SW480 (cell line): Measurements from ENCODE around the gene VEGFC.

Source experiments
- DNase-seq: peaks from one replicate; pipeline ENCODE4 v3.0.0-alpha.2; 2016; ENCODE audit warnings: low spot score

VEGFC gene

DNA sequence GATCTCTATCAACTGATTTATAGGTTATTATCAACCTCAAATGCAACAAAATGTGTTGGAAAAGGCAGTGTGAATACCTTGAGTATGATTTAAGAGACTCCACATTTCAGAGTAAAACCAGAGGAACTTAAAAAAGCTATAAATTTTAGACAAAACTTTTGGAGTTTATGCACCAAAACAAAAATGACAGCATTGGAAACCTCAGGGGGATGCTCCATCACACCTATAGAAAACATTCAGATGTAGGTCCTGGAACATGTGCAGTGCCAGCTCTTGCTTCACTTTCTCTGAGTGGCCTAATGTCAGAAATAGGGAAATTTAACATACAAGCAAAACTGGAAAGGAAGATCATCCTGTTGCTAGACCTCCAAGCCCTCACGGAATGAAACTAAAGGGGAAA lies 5.8 kb upstream of the VEGFC start:
- DNase-seq = no peak

DNA sequence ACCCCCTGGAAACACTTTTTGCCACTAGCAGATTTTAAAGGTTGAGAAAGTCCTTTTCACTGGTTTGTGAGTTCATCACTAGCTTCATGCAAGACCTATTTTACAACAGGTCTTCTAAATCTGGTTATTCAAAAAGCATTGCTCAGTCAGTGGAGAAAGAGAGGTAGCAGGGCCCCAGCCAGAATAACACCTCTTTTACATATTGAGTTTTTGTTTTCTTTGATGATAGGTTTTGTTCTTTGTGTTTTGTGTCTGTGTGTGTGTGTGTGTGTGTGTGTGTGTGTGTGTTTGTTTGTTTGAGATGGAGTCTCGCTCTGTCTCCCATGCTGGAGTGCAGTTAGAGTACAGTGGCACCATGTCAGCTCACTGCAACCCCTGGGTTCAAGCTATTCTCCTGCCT lies 2.7 kb upstream of the VEGFC start:
- no peak for DNase-seq

DNA sequence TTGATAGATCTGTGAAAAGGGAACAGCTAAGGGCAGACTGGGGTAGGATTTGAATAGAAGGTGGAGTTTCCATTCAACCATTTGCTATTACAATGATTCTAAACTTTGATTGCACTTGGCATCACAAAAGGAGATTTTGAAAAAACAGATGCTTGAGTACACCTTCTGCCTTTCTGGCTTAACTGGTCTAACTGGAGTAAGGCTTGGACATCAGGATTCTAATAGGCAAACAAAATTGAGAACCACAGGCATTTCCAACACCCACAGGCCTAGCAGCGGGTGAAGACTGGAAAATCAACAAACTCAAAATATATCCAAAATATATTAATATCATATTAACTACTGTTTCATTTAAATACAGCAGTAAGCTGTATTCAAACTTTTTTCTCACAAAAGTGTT lies 1.9 kb upstream of the VEGFC start:
- DNase-seq = no peak

DNA sequence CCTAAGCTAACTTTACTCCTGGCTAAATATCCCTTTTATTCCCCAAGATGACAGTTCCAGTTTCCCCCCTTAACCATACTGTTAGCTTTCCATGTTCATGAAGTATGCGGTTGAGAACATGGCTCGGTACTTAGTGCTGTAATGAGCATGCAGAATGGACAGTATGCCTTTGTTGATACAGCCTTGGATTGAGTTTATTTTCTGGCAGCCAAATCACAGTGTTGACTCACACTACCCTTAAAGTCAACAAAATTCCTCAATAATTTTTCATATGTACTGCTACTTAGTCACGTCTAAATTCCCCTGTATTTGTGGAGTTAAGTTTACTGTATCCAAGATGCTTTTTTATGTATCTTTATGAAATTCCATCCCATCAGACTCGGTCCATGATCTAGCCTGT lies 1.4 kb upstream of the VEGFC start:
- DNase-seq = no peak

DNA sequence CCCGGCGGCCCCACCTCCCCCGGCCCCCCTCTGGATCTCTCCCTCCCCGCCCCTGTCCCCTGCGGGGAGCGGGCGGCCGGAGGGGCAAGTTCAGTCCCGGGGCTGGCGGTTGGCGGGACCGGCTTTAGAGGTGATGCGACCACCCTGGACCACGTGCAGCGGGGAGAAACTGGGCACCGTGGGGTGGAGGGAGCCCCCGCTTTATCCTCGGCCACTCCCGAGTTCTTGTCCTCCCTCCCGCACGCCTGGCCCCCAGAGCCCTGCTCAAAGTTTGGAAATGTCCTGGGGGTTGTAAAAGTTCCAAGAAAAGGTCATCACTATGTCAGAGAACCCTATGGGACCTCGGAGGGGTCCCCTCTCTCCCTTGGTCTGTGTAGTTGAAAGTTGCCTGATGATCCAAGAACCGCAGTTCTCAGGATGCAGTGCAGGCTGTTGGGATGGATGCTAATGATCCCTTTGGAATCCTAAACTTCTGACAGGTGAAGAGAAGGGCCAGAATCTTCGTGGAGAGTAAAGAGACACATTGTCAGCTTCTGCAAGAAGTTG lies 411 bp upstream of the VEGFC start:
- no peak for DNase-seq

DNA sequence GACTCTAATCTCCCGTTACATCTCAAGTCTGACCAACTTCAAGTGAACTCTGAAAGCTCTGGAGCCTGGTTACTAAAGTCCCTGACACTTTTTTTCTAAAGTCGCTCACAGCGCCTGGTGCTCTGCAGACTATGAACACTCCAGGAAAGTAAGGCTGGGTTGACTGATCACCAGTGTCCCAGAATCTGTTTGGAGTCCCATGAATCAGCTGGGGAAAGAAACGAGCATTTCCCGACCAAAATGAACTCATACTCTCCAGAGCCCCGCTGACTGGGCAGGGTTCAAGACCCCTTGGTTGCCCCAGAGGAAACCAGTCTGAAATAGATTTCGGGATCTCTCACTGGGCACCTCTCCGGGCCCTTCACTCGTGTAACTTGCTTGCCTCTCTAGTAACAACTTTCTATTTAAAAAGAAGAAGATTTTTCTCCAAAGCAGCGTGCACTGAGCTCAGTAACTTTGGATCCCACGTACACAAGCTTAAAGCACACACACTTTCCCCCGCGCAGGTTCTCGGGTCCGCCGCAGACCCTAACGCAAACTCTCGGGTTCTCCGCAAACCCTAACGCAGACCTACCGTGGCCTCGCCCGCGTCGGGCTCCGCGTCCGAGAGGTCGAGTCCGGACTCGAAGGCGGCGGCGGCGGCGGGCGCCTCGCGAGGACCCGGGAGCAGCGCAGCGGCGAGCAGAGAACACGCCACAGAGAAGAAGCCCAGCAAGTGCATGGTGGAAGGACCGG lies 964 bp downstream of the VEGFC start:
- DNase-seq = no peak

DNA sequence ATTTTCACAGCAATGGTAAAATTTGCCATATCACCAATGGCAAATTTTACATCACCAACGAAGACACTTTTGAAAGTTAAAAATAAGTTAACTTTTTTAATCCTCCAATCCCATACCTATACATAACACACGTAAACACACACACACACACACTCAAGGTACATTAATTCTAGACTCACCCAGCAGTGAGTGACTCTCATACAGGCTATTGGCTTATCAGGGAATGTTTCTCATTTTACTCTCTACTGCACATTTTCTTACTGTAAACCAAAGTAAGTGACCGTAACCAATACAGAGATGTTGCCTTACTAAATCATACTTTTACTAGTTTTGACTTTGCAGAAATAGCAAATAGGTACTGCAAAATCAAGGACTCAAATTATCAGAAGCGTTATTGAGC lies 2.3 kb downstream of the VEGFC start:
- DNase-seq = no peak

DNA sequence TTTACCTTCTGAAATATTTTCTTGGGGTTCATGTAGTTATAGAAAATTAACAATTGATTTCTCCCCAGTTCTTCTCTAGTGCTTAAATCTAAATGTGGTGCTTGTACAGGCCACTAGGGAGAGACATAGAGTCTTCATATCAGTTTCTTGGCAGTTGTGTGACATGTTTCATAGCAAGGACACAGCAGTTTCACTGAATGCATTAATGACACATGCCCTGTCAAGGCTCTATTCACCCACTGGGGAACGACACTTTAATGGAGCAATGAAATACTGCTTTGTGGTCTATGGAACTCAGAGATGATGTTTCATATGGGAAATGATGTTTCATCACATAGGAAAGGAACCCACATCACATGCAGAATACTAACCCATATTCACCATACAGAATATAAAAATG lies 2.8 kb downstream of the VEGFC start:
- peak; percentile 21 for DNase-seq

DNA sequence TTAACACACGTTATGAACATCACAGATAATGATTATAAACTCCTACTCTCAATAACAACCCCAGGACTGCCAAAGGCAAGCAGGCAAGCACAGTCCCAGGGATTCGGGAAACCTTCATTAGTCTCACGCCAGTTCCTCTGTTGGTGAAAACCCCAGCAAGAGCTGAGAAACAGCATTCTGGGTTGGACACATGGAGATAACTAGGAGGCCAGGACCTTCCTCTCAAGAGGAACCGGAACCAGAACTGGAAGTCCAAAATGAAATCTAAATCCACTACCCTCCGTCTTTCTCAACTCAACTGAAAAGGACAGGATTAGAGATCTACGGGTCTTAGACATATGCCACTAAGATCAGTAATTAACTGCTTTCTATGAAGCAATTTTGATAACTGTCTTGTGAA lies 3.8 kb downstream of the VEGFC start:
- DNase-seq = no peak

DNA sequence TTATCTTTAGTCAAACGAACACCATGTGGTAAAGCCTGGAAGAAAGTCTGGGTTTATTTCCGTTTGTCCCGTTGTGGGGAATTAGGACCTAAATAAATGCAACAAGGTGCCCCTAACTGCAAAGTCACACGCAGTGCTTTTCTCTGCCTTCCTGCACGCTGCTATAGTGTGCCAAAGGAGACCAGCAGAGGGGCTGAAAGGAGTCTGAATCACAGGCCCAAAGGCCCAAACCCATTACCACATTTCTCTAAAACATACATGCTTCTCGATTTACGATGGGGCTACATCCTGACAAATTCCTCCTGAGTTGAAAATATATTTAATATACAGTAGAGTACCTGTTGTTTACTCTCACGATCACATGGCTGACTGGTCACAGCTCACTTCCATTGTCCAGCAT lies 4.5 kb downstream of the VEGFC start:
- no peak for DNase-seq

DNA sequence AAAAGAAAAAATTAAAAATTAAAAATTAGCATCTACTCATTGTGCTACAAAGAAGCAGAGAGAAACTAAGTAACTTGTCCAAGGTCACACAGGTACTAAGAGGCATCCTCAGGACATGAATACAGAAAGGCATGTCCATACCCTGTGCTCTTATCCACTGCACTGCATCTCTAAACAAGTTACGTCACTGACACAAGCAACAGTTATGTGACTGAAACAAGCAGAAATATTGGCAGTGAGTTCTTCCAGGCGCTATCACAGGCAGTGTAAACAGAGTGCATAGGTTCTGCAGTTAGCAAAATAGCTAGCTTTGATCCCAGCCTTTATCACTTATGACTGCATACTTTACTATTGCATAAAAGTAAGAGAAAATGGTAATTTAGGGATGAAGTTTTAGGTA lies 7.9 kb downstream of the VEGFC start:
- no peak for DNase-seq

DNA sequence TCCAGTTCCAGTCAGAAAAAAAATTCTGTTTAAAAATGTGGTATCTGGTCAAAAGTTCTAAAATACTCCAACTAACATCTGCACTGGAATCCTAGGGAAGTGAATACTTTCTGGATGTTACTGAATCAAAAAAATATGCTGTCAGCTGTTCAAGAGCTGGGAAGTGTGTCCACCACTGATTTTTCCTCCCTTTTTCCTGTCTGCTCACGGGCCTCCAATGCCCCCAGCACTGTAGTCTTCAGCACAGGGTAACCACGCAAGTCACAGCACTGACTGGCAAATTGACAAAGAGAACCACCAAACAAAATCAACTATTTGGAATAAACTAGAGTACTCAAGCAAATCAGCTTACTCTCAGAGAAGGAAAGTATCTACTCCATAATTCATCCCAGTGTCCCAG lies 9.9 kb downstream of the VEGFC start:
- no peak for DNase-seq

DNA sequence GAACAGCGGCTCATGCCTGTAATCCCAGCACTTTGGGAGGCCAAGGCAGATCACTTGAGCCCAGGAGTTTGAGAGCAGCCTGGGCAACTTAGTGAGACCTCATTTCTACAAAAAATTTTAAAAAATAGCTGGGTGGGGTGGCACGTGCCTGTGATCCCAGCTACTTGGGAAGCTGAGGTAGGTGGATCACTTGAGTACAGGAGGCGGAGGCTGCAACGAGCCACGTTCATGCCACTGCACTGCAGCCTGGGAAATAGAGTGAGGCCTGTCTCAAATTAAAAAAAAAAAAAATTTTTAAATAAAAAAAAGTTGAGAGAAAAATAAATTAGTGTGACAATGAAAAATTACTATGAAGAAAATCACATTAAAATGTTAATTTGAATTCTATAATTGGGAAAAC lies 10.5 kb downstream of the VEGFC start:
- no peak for DNase-seq

DNA sequence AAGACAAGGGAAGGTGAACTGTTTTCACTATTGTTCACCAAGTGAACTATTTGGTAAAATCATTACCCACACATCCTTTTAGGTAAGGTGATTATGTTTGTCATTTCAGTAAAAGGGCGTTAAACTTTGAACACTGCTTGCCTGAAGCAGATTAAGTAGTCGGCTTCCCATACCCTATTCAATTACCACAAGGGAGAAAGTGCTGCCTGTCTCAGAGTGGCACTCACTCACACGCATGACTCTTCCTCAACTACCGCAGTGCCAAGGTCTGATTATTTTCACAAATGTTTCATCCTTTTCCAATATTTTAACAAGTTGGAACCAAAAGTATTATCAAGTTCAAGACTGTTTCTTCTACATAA lies 11.0 kb downstream of the VEGFC start:
- DNase-seq = no peak

DNA sequence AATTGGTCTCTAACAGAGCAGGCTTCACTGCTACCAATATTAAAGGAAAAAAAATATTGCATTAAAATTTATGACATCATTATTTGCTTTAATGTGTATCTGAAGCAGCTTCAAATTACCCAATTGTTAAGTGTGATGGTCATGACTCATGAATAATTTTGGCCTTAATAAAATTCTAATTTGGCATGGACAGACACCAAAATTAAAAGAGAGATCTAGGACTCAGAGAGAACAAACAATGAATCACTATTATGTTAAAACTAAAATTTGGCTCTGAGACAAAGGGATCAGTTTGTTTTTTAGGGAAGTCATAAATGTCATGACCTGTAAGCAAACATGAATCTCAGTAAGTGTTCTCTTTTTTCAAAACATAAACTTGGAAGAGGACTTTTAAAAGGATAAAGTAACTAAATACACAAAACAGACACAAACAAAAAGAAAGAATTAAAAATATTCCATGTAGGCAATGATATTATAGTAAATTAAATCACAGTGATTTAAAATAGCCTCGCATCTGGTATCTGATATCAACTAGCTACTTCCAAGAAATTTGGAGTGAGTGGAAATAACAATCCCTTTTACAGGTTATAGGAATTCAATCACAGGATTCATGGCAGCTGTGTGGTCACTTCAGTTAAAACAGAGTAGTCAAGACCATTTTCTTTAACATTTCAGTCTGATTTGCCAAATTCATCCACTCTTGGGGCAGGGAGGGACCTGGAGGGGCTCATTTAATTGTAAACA lies 11.6 kb downstream of the VEGFC start:
- DNase-seq = no peak

DNA sequence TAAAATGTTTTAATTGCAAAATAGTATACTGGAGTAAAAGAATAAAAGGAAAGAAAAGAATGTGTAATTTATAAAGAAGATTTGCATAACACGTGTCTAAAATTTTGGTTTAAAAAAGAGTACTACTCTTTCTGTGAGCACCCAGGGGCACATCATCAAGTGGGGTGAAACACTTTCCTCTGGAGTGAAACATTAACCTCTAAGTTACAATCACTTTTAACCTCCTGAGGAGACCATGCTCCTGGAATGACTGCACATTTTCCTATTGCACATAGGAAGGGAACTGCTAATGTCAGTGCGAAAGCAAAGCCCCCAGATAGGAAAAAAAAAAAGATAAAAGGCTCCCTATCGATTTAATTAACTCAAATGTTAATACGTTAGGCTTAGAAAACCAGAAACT lies 13.3 kb downstream of the VEGFC start:
- no peak for DNase-seq

DNA sequence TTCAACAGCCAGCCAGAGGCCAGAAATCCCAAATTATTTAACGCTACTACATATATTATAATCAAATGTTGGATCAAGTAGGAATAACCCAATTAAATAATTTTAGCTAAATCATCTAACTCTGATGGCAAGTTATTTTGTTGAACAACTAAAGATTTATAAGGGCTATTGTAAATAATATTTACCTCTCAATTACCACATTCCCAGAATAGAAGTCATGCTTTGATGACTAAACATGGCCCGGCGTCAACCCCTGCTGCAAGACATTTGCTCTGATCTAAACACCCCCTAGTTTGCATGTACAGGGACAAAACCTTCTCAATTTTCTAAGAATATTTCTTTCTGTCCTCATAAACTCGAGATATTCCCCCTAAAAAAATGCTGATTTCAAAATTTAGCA lies 14.2 kb downstream of the VEGFC start:
- DNase-seq = no peak

DNA sequence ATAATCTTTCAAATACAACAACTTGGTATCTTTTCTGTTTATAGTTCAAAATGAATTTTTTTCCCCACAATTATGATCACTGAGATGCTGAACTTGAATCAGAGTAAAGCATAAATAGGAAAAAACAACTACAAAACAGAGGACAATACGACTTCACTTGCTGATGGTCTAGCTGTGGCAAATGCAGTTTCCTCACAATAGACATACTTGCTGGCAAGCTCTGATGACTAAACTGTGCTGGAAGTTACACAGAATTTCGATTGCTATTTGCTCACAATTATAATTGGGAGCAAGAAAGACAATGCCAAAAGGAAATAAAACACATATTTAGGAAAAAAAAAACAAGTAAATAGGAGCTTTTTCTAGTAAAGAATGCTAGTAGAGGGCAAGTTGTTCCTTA lies 14.7 kb downstream of the VEGFC start:
- no peak for DNase-seq

DNA sequence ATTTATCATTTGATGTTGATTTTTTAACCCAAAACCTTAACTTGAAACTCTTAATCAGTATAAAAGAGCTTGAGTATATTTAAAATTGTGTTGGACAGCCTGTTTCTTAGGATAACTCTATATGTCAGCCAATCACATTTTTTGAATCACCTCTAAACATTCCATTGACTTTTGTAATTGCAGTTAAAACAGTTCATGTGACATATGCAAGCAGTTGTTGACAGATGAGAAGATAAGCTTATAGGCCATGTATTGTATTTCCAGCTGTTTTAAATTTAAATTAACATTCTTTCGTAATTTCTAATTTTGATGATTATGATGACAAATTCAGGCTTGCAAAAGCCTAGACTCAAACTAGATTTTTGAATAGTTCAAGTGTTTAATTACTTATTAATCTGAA lies 17.4 kb downstream of the VEGFC start:
- no peak for DNase-seq

DNA sequence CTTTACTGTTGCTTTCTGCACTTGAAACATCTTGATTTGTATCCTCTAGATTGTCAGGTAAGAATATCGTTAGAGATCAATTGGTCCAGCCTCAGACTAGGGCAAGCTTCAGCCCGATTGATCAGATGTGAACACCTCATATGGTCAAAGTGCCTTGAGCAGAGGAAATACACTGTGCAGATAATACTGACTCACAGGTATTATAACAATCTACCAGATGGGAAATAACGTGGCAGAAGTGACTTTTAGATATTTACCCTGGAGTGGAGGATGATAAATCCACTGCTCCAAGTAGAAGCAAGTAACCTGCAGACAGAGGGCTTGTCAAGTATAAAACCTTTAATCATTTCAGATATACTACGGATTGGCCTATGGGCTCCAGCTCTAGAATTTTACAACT lies 17.9 kb downstream of the VEGFC start:
- no peak for DNase-seq

DNA sequence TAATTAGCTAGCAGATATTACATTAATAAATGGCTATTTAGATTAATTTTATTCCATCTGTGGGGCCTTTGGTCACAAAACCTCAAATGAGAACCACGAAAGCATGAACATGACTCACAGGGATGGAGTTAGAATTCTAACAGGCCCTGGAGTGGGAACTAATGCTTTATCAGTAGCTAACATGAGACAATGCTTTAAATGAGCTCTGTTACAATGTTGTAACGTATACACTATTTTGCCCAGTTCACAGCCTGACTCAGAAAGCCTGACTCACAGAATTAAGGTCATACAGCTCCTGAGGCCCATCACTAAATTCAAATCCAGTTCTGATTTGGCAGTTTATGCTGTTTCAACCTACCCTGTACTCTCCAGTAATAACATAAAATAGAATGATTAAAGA lies 23.2 kb downstream of the VEGFC start:
- DNase-seq = no peak

DNA sequence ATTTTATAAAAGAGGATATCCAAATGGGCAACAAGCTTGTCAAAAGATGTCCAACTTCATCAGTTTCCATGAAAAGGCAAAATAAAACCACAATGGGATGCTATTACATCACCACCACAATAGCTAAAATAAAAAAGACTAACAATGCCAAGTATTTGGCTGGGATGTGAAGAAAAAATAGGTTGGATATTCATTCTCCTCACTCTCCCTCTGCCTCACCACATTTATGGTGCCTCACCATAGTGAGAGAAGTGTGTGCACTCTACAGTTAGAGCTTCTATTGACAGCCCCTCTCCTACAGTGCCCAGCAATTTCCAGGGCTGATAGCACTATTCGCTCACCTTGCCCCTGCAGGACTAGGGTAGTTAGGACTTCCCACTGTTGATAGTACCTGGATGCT lies 25.5 kb downstream of the VEGFC start:
- DNase-seq = no peak

DNA sequence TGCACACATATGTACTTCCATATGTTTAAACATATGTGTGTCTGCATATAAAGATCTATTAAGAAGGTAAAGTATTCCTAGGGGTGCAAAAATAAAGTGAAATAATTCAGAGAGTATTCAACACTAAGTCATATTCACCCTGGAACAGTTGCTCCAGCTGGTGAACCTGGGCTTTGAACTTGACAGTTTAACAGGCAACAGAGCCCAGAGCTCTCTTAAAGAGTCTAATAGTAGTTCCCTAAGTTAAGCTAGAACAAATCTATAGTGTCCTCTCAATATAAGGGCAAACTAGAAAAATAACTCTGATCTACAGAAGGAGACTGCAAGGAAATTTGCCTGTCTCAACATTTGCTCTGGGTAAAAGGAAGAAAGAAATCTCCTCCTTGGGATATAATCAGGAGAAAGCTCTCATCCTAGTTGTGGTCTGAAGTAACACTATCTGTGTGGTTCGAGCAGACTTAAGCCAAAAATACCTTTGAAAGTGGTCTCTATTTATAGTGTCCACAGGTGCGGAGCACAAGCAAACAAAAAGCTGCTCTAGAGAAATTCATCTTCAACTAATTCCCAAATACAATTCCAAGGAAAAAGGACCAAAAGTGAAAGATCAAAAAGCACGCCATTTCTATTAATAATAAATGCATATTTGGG lies 29.9 kb downstream of the VEGFC start:
- no peak for DNase-seq
